GM23338 (cell line): Measurements from ENCODE around the gene LRRC2. TPM values are rescaled to one million over a fixed set of nuclear protein-coding genes. Genes with fewer than 3 reads are reported as not detected.

Source experiments
- ATAC-seq: fragments of 200-7000 bp; cut with Tn5 transposase; 3 replicates; pipeline ENCODE4 v1.9.1; 2020
- DNase-seq: peaks from one replicate; pipeline ENCODE4 v3.0.0-alpha.2; 2015; ENCODE audit warnings: low spot score
- H2AFZ ChIP-seq: fragments of 200-600 bp; sonication (generic); 2 replicates; pipeline ENCODE4 v1.8.0; 2016; ENCODE audit warnings: antibody characterized with exemption, mild to moderate bottlenecking, moderate library complexity
- H3F3A ChIP-seq: fragments of 200-600 bp; sonication (generic); replicated peaks from 2 replicates; pipeline ENCODE4 v1.8.0; 2017; ENCODE audit warnings: antibody characterized with exemption, mixed run types, low read depth
- H3K27ac ChIP-seq: fragments of 200-600 bp; sonication (generic); 2 replicates; pipeline ENCODE4 v1.6.1; 2016; ENCODE audit warnings: low read depth
- H3K27me3 ChIP-seq: fragments of 200-600 bp; sonication (generic); 2 replicates; pipeline ENCODE4 v1.8.0; 2016; ENCODE audit warnings: mild to moderate bottlenecking, mixed run types, moderate library complexity; ENCODE audit not compliant: insufficient read depth
- H3K36me3 ChIP-seq: fragments of 200-600 bp; sonication (generic); 2 replicates; pipeline ENCODE4 v1.8.0; 2016; ENCODE audit warnings: mild to moderate bottlenecking; ENCODE audit not compliant: insufficient read depth
- H3K4me1 ChIP-seq: fragments of 200-600 bp; sonication (generic); 2 replicates; pipeline ENCODE4 v1.8.0; 2016; ENCODE audit warnings: mild to moderate bottlenecking, moderate library complexity; ENCODE audit not compliant: insufficient read depth
- H3K4me2 ChIP-seq: fragments of 200-600 bp; sonication (generic); 2 replicates; pipeline ENCODE4 v1.7.1; 2017; ENCODE audit warnings: mixed run types
- H3K4me3 ChIP-seq: fragments of 200-600 bp; sonication (generic); 2 replicates; pipeline ENCODE4 v1.6.1; 2016; ENCODE audit warnings: mixed run types
- H3K79me2 ChIP-seq: fragments of 200-600 bp; sonication (generic); replicated peaks from 2 replicates; pipeline ENCODE4 v1.8.0; 2017; ENCODE audit warnings: mild to moderate bottlenecking; ENCODE audit not compliant: insufficient read depth
- H3K9me2 ChIP-seq: fragments of 200-600 bp; sonication (generic); 2 replicates; pipeline ENCODE4 v1.8.0; 2017; ENCODE audit not compliant: insufficient read depth
- H4K20me1 ChIP-seq: fragments of 200-600 bp; sonication (generic); replicated peaks from 2 replicates; pipeline ENCODE4 v1.8.0; 2017; ENCODE audit warnings: mild to moderate bottlenecking; ENCODE audit not compliant: insufficient read depth
- H3K27ac Mint-ChIP-seq: 2 replicates; pipeline ENCODE4 v1.8.0; 2020; ENCODE audit warnings: inconsistent platforms, mild to moderate bottlenecking, moderate library complexity, mixed read lengths
- H3K27me3 Mint-ChIP-seq: 3 replicates; pipeline ENCODE4 v1.8.0; 2022; ENCODE audit warnings: low read depth, mild to moderate bottlenecking, moderate library complexity, mixed read lengths, inconsistent platforms; ENCODE audit not compliant: insufficient read depth, poor library complexity
- H3K36me3 Mint-ChIP-seq: 3 replicates; pipeline ENCODE4 v1.8.0; 2021; ENCODE audit warnings: low read depth, mild to moderate bottlenecking, inconsistent platforms, moderate library complexity, mixed read lengths
- H3K4me1 Mint-ChIP-seq: 3 replicates; pipeline ENCODE4 v1.8.0; 2020; ENCODE audit warnings: mild to moderate bottlenecking, inconsistent platforms, mixed read lengths
- H3K4me3 Mint-ChIP-seq: 3 replicates; pipeline ENCODE4 v1.8.0; 2021; ENCODE audit warnings: moderate library complexity, mild to moderate bottlenecking, inconsistent platforms, mixed read lengths
- H3K9me3 Mint-ChIP-seq: 3 replicates; pipeline ENCODE4 v1.8.0; 2020; ENCODE audit warnings: moderate library complexity, mild to moderate bottlenecking, inconsistent platforms, mixed read lengths
- CREB1 ChIP-seq: fragments of 250-450 bp; sonication (Bioruptor Pico); IDR thresholded peaks from 2 replicates; pipeline ENCODE4 v1.5.0; 2020; ENCODE audit warnings: low read depth, mild to moderate bottlenecking, moderate library complexity
- CTCF ChIP-seq, 2 experiments: fragments of 200-600 bp in 1 of 2; sonication (generic) in 1 of 2; conservative IDR thresholded peaks; 2 replicates each; pipeline versions ENCODE4 v1.5.1 to v1.6.1; 2016 to 2017; ENCODE audit warnings: antibody characterized with exemption in 2 of 2, low read depth in 2 of 2, mild to moderate bottlenecking in 2 of 2, moderate library complexity in 1 of 2
- ETS1 ChIP-seq: IDR thresholded peaks from 2 replicates; pipeline ENCODE4 v1.6.1; 2016; ENCODE audit warnings: antibody characterized with exemption
- EZH2 ChIP-seq: fragments of 200-600 bp; sonication (generic); IDR thresholded peaks from one replicate; pipeline ENCODE4 v1.8.0; 2017; ENCODE audit warnings: antibody characterized with exemption, mild to moderate bottlenecking, low read depth; ENCODE audit not compliant: unreplicated experiment
- NANOG ChIP-seq: IDR thresholded peaks from 2 replicates; pipeline ENCODE4 v1.6.1; 2016; ENCODE audit warnings: antibody characterized with exemption, borderline replicate concordance
- REST ChIP-seq: IDR thresholded peaks from one replicate; pipeline ENCODE4 v1.6.1; 2018; ENCODE audit warnings: antibody characterized with exemption; ENCODE audit not compliant: unreplicated experiment
- STAT1 ChIP-seq: IDR thresholded peaks from one replicate; pipeline ENCODE4 v1.6.1; 2016; ENCODE audit warnings: antibody characterized with exemption; ENCODE audit not compliant: unreplicated experiment
- ZNF114 ChIP-seq: fragments of 250-450 bp; sonication (Bioruptor Pico); IDR thresholded peaks from 2 replicates; pipeline ENCODE4 v1.5.0; 2020; ENCODE audit warnings: mild to moderate bottlenecking, moderate library complexity
- ZNF331 ChIP-seq: fragments of 250-450 bp; sonication (Bioruptor Pico); IDR thresholded peaks from 2 replicates; pipeline ENCODE4 v1.5.0; 2020; ENCODE audit warnings: low read depth, mild to moderate bottlenecking, moderate library complexity
- polyA plus RNA-seq: library from polyadenylated mRNA; unstranded; fragments of >200 nt; fragmentation: Nextera tagmentation; extraction: Ambion mirVana; gene quantifications from 2 replicates; pipeline ENCODE4 v1.2.1, GENCODE V29; 2016
- total RNA-seq: library from RNA; depleted of rRNA; stranded (reverse); fragments of >200 nt; shearing (Covaris generic); gene quantifications from 2 replicates; pipeline ENCODE4 v1.2.3, GENCODE V29; 2014
- TF ChIP-seq, protein P1 (sequence below): fragments of 250-450 bp; sonication (Bioruptor Pico); IDR thresholded peaks from 2 replicates; pipeline ENCODE4 v1.5.0; 2020; ENCODE audit warnings: mild to moderate bottlenecking, moderate library complexity

The LRRC2 gene
- total and polyA plus RNA-seq, 2 experiments from 2014 or later, result 6.5 to 7.1 TPM

DNA sequence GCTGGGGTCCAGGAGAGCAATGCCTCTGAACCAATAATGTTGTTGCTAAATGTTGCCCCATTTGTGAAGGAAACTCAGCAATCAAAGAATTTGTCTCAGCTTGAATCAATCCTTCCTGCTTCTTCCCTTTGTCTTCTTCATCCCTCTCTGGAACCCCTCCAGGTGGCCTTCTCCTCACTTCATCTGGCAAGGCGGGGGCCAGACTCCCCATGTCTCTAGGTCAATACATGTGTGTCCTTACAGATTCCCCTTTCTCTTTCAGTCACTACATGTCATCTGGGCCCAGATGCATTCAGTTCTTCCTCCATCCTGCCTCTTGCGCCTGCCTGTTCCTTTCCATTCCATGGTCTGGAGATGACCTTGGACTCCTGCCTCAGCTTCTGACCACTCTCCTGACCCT, 93.4 kb downstream of the LRRC2 start:
- Histone ChIP-seq H3K4me2 (no peak overlapping the region), H3K9me2 (peaks cover 4% of the 10 kb centered on the region; the same call in 1 of the 2 replicates), H3K27me3 (no peaks in the 10 kb centered on the region), H2AFZ (no peak overlapping the region), H4K20me1 (no peaks in the 10 kb centered on the region), H3K4me3 (no peak overlapping the region), H3K36me3 (peaks cover 2% of the 10 kb centered on the region; the same call in 1 of the 2 replicates), H3F3A (no peaks in the 10 kb centered on the region), H3K4me1 (no peaks in the 10 kb centered on the region), H3K79me2 (no peaks in the 10 kb centered on the region), H3K27ac (no peak overlapping the region)
- no peak for ATAC-seq
- peaks cover 10% of the 10 kb centered on the region for H3K27me3 Mint-ChIP-seq
- TF ChIP-seq ZNF331 (CRISPR knock-in tag) (no peak), NANOG (no peak), STAT1 (no peak), ZNF114 (CRISPR knock-in tag) (no peak), EZH2 (no peak), CTCF (conservative IDR thresholded peaks at IDR 0.05; ENCODE audit: low read depth in 2 of 2) (no peak), ETS1 (no peak), CREB1 (CRISPR knock-in tag) (no peak), REST (no peak)
- TF ChIP-seq, protein P1, sequence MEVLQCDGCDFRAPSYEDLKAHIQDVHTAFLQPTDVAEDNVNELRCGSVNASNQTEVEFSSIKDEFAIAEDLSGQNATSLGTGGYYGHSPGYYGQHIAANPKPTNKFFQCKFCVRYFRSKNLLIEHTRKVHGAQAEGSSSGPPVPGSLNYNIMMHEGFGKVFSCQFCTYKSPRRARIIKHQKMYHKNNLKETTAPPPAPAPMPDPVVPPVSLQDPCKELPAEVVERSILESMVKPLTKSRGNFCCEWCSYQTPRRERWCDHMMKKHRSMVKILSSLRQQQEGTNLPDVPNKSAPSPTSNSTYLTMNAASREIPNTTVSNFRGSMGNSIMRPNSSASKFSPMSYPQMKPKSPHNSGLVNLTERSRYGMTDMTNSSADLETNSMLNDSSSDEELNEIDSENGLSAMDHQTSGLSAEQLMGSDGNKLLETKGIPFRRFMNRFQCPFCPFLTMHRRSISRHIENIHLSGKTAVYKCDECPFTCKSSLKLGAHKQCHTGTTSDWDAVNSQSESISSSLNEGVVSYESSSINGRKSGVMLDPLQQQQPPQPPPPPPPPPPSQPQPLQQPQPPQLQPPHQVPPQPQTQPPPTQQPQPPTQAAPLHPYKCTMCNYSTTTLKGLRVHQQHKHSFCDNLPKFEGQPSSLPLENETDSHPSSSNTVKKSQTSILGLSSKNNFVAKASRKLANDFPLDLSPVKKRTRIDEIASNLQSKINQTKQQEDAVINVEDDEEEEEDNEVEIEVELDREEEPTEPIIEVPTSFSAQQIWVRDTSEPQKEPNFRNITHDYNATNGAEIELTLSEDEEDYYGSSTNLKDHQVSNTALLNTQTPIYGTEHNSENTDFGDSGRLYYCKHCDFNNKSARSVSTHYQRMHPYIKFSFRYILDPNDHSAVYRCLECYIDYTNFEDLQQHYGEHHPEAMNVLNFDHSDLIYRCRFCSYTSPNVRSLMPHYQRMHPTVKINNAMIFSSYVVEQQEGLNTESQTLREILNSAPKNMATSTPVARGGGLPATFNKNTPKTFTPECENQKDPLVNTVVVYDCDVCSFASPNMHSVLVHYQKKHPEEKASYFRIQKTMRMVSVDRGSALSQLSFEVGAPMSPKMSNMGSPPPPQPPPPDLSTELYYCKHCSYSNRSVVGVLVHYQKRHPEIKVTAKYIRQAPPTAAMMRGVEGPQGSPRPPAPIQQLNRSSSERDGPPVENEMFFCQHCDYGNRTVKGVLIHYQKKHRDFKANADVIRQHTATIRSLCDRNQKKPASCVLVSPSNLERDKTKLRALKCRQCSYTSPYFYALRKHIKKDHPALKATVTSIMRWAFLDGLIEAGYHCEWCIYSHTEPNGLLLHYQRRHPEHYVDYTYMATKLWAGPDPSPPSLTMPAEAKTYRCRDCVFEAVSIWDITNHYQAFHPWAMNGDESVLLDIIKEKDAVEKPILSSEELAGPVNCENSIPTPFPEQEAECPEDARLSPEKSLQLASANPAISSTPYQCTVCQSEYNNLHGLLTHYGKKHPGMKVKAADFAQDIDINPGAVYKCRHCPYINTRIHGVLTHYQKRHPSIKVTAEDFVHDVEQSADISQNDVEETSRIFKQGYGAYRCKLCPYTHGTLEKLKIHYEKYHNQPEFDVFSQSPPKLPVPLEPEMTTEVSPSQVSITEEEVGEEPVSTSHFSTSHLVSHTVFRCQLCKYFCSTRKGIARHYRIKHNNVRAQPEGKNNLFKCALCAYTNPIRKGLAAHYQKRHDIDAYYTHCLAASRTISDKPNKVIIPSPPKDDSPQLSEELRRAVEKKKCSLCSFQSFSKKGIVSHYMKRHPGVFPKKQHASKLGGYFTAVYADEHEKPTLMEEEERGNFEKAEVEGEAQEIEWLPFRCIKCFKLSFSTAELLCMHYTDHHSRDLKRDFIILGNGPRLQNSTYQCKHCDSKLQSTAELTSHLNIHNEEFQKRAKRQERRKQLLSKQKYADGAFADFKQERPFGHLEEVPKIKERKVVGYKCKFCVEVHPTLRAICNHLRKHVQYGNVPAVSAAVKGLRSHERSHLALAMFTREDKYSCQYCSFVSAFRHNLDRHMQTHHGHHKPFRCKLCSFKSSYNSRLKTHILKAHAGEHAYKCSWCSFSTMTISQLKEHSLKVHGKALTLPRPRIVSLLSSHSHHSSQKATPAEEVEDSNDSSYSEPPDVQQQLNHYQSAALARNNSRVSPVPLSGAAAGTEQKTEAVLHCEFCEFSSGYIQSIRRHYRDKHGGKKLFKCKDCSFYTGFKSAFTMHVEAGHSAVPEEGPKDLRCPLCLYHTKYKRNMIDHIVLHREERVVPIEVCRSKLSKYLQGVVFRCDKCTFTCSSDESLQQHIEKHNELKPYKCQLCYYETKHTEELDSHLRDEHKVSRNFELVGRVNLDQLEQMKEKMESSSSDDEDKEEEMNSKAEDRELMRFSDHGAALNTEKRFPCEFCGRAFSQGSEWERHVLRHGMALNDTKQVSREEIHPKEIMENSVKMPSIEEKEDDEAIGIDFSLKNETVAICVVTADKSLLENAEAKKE, result no peak
- no peaks in the 10 kb centered on the region; the same call in 2 of the 3 replicates for H3K36me3 Mint-ChIP-seq
- no peak overlapping the region for H3K27ac Mint-ChIP-seq
- no peak overlapping the region for H3K4me3 Mint-ChIP-seq
- H3K9me3 Mint-ChIP-seq, result peaks cover 12% of the 10 kb centered on the region; the same call in 2 of the 3 replicates
- no peaks in the 10 kb centered on the region for H3K4me1 Mint-ChIP-seq
- no peak for DNase-seq
